Fibroblast of lung (primary cell): ENCODE measurements around the gene ZNF83.
"Not testable (repeated sequence)": the region's sequence is repeated elsewhere in the genome, so short reads cannot be mapped to it uniquely, and the experiment has no call there.

ENCODE experiments used
- EZH2 ChIP-seq: IDR thresholded peaks from 2 replicates; pipeline ENCODE4 v1.5.1; 2012; ENCODE audit warnings: low read length, control low read depth, mild to moderate bottlenecking; ENCODE audit errors: missing control alignments
- TF ChIP-seq, protein P1 (sequence below), 2 donors: IDR thresholded peaks in 1 of 2; conservative IDR thresholded peaks in 1 of 2; 1 replicate in 1 of 2; 2 replicates in 1 of 2; pipeline ENCODE4 v1.5.1; 2011 to 2012; ENCODE audit warnings: low read length in 2 of 2, control low read depth in 1 of 2, inconsistent platforms in 1 of 2, low read depth in 1 of 2, mild to moderate bottlenecking in 1 of 2

DNA sequence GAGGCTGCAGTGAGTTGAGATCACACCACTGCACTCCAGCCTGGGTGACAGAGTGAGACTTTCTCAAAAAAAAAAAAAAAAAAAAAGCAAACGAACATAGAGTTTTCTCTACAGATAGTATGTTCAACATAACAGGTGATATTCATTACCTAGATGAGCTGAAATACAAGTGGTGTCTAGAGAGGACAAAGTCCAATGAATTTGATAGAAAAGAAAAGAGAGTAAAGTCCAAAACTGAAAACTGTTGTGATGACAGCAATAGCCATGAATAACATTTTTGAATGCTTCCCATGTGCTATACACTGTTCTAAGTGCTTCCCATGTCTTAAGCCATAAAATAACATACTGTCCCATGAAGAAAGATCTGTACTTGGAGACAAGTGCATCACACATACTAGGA is 43.1 kb upstream of the ZNF83 start:
- TF ChIP-seq, protein P1, sequence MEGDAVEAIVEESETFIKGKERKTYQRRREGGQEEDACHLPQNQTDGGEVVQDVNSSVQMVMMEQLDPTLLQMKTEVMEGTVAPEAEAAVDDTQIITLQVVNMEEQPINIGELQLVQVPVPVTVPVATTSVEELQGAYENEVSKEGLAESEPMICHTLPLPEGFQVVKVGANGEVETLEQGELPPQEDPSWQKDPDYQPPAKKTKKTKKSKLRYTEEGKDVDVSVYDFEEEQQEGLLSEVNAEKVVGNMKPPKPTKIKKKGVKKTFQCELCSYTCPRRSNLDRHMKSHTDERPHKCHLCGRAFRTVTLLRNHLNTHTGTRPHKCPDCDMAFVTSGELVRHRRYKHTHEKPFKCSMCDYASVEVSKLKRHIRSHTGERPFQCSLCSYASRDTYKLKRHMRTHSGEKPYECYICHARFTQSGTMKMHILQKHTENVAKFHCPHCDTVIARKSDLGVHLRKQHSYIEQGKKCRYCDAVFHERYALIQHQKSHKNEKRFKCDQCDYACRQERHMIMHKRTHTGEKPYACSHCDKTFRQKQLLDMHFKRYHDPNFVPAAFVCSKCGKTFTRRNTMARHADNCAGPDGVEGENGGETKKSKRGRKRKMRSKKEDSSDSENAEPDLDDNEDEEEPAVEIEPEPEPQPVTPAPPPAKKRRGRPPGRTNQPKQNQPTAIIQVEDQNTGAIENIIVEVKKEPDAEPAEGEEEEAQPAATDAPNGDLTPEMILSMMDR (conservative IDR thresholded peaks at IDR 0.05 in 1 of 2, IDR thresholded peaks at IDR 0.05 in 1 of 2; ENCODE audit: low read depth in 1 of 2, low read length in 2 of 2): not testable (repeated sequence)
- not testable (repeated sequence) for TF ChIP-seq EZH2
